HG03175 (cell line): ENCODE measurements around the gene DMD.

Source experiments
- ATAC-seq: cut with Tn5 transposase; IDR thresholded peaks from one replicate; pipeline ENCODE4 v1.9.1; 2021; ENCODE audit warnings: mild to moderate bottlenecking, moderate library complexity; ENCODE audit not compliant: unreplicated experiment

DMD gene

DNA sequence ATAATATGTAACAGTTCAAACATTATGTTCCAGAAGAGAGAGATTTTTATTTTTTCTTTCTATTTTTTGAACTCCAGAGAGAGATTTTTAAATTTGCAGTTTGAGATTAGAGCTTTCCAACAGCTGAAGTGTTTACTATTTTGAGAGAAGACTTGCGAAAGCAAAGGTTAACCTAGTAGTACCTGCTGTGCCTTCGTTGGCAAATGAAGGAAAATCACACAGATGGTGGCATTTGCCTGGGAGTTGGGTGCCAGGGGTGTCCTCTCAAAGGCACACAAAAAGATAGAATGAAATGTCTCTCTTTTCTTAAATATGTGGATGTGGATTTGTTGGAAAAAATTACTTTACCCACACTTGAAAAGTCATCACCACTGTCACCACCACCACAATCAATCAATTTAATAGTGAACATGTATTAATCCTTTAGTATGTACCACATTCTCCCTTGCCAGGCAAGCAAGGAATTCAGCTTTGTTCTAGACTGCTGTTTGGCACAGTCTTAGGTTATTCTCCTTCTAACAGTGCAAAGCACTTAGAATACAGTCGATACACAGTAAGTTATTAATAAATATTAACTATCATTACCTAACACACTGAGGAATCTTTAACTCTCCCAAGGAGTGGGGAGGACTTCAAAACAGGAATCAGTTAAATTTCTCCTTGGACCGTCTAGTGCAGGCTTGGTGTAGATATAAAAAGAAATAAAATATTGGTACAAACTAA lies 1301.3 kb downstream of the DMD start:
- ATAC-seq, result no peak

- no peak for ATAC-seq
Measured at GRCh38 chrX:31894152-31894551, 1317.2 kb downstream of the DMD start.

- ATAC-seq, result peak; percentile 43
Measured at GRCh38 chrX:31893525-31893924, 1317.8 kb downstream of the DMD start.

- ATAC-seq, result no peak
Measured at GRCh38 chrX:31889088-31889487, 1322.3 kb downstream of the DMD start.

- no peak for ATAC-seq
Measured at GRCh38 chrX:31884535-31884934, 1326.8 kb downstream of the DMD start.

- no peak for ATAC-seq
Measured at GRCh38 chrX:31872007-31872406, 1339.3 kb downstream of the DMD start.

DNA sequence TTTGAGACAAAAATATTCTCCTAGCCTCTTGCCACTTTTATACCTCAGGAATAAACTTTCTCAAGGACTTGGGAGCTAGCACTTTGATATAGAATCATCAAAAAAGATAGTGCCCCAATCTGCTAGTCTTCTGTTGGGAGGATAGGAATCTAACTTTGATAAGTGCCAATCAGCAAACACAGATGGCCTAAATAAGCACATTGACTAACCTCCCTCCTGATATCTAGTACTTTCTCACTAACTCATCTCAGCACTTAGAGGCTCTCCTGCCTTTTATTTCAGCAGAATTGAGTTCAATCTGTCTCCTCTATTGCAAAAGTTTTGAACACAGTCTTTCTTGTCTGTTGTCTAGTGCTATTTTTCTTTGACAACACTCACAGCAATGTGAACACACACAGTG lies 1341.1 kb downstream of the DMD start:
- ATAC-seq, result no peak

DNA sequence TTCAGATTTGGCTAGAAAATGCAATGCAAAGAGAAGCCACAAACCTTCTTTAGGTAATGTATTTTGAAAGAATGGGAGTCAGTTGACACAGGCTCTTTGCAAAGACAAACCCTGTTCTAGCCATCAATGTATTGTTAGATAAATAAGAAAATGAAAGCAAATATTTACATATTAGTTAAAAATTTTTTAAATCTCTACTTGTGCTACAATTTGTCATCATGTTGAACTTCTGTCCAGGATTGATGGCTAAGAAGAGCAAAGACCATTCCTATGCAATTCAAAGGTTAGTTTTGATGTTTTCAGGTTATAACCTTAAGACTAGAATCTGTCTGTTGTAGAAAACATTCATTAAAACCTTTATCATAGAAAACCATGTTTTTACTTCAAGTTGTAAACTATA lies 1350.7 kb downstream of the DMD start:
- no peak for ATAC-seq

DNA sequence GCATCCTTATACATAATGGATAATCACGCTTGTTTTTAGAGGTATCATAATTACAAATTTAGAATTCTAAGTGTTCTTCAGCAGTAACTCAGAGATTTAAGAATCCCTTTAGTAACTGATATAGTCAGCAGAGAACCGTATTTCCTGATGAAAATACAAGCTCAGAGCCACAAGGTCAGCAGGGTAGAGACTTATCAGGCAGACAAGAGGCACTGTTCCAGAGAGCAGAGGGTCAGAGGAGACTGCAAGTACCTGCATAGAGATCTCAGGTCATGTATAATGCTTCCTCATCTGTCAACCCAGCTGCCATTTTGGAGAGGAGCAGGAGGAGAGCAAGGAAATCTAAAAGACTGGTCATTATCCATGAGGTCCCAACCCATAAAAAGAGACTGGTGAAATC lies 1352.4 kb downstream of the DMD start:
- ATAC-seq, result no peak

DNA sequence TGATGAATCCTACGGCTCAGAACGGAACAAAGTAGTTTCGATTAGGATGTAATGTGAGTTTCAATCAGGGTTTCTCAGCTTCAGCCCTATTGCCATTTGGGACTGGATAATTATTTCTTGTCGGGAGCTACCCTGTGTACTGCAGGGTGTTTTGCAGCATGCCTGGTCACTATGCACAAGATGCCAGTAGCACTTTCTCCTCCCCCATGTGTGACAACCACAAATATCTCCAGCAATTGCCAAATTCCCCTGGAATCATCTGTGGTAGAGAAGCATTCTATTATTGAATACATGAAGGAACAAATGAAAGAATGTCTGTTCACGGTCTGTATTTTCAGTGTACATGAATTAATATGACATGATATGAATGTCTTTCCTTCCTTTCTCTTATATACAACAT lies 1356.6 kb downstream of the DMD start:
- ATAC-seq, result no peak

- no peak for ATAC-seq
Measured at GRCh38 chrX:31851761-31852160, 1359.6 kb downstream of the DMD start.

DNA sequence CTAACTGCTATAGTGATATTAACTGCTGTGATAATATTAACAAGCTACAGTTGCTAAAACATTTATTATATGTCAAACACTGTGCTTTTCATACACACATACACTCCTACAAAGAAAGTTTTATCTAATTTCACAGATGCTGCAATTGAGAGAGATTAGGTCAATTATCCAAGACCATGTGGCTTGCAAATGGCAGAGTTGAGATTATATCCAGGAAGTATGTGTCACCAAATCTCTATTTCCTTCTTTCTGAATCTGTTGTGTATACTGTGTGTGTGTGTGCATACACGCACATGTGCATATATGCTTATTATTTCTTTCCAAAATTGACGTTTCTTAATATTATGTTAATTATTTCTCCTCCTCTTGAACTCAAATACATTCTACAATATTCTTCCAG lies 1363.6 kb downstream of the DMD start:
- no peak for ATAC-seq

DNA sequence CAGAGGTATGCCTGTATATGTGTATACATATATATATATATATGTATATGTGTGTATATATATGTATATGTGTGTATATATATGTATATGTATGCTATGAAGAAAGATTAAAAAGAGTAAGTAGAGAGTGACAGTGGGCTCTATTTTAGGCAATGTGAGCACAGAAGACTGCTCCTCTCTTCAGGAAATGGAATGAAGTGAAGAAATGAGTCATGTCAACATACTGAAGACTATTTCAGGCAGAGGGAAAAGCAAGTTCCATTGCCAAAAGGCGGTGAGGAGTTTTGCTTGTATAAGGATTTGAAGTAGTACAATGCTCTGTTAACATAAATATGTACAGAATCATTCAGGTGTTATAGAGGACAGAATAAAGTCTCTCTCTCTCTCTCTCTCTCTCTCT lies 1366.3 kb downstream of the DMD start:
- ATAC-seq, result no peak

DNA sequence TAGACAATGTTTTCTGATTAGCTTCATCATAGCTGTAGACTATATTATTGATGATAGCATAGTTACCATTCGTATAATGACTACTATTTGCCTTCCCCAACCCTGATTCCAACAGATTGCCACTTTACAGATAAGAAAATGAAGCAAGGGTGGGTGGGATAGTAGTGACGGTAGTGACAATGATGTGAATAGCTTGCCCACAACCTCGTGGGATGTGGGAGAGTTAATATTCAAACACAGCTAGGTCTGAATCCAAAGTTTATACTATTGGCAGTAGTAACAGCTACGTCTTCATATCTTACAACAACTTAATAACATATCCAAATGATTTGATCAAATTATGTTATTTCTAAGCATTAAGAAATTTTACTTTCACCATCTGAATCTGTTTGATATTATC lies 1372.7 kb downstream of the DMD start:
- ATAC-seq, result no peak

- ATAC-seq, result no peak
Measured at GRCh38 chrX:31837445-31838049, 1373.8 kb downstream of the DMD start.

DNA sequence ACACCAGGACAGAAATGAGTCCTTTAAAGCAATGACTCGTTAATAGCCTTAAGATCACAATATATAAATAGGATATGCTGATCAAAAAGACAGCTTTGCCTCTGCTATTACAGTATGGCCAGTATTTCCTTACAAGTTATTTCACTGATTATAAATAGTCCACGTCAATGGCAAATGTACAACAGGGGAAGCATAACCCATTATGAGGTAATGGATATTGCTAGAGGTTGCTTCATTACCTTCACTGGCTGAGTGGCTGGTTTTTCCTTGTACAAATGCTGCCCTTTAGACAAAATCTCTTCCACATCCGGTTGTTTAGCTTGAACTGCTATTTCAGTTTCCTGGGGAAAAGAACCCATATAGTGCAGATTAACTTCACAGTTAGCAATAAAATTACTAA lies 1374.9 kb downstream of the DMD start:
- ATAC-seq, result no peak

DNA sequence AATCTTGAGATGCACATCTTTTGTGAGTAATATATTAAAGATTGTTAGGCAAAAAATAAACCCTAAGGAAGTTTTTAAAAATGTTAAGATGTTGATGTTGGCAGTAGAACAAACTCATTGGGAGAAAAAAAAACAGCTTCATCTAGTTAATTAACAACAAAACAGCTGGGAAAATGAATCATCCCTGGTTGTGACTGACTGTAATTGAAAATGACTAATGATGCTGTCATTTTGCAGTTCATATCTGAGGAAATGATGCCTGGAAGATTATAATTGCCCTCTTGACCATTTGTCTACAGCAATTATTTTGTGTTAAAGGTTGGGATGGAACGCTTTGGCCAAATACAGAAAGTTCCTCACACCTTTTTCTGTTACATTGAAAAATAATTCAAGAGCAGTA lies 1379.1 kb downstream of the DMD start:
- no peak for ATAC-seq

GRCh38 chrX:31820430-31821210 lies 1390.7 kb downstream of the DMD start:
- no peak for ATAC-seq

DNA sequence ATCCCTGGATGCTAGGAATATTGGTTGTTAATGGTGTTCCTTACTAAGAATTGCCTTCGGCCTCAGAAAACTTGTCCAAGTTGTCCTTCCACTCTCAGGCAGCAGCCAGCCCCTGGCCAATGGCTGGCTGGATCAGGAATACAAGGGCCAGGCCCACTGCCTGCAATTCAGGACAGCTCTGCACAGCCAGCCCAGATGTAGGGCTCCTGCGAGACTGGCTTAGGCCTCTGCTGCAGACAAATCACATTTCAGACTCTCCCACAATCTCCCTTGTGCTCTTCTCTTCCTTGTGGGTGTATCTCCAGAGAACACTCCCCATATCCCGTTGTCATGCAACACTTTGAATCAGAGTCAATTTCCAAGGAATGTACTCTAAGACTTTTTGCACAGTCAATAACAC lies 1391.9 kb downstream of the DMD start:
- no peak for ATAC-seq

DNA sequence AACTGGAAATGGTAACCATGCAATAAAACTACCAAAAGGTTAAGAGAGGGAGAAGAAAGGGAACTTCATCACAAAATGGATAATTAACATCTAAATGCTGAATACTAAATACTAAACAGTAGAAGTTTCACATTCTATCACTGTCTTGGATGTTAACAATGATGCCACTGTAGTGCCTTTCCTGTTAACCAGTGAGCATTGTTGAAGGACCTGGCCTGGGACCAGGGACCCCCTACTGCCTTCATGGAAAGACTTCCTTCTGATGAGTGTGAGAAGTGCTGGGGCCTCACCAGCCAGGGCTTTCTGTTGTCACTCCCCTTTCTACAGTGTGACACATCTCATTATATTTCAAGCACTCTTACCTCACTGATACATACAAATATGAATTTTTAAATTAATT lies 1400.2 kb downstream of the DMD start:
- no peak for ATAC-seq

- no peak for ATAC-seq
Measured at GRCh38 chrX:31808357-31808756, 1403.0 kb downstream of the DMD start.

DNA sequence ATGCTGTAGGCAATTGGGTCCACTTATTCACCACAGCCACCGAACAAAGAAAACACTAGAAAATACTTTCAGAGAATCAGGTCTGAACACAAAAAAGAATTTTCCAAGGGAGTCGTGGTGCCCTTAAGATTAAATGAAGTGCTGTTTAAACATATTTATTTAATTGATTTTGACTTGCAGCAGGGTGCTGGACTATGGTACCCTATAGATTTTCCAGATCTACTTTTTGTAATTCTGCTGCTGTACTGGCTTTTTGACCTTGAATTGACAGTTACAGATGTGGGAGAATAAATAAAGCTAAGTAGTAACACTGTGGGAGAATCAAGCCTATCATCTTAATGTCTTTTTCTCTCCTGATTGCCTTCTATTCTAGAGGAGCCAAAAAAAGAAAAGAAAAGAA lies 1404.2 kb downstream of the DMD start:
- no peak for ATAC-seq
